Measurements from ENCODE around the gene ZNRF3. TPM values are rescaled to one million over a fixed set of nuclear protein-coding genes. Genes with fewer than 3 reads are reported as not detected.
A peak's percentile ranks its signal among the peaks of the same experiment; 100 is the strongest.

ZNRF3 gene
- total and polyA plus RNA-seq, 7 donors, result 0.23 to 13.6 (median 8.9) TPM

GRCh38 chr22:28967969-28968368, 84.6 kb downstream of the ZNRF3 start:
- no peaks in the 10 kb centered on the region for H3K27me3 ChIP-seq
- H3K27ac ChIP-seq, result no peak overlapping the region
- no peak for DNase-seq
- TF ChIP-seq POLR2A (IDR thresholded peaks at IDR 0.05), result no peak
- TF ChIP-seq, protein P1, sequence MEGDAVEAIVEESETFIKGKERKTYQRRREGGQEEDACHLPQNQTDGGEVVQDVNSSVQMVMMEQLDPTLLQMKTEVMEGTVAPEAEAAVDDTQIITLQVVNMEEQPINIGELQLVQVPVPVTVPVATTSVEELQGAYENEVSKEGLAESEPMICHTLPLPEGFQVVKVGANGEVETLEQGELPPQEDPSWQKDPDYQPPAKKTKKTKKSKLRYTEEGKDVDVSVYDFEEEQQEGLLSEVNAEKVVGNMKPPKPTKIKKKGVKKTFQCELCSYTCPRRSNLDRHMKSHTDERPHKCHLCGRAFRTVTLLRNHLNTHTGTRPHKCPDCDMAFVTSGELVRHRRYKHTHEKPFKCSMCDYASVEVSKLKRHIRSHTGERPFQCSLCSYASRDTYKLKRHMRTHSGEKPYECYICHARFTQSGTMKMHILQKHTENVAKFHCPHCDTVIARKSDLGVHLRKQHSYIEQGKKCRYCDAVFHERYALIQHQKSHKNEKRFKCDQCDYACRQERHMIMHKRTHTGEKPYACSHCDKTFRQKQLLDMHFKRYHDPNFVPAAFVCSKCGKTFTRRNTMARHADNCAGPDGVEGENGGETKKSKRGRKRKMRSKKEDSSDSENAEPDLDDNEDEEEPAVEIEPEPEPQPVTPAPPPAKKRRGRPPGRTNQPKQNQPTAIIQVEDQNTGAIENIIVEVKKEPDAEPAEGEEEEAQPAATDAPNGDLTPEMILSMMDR (IDR thresholded peaks at IDR 0.05), result no peak
- TF ChIP-seq POLR2AphosphoS5 (IDR thresholded peaks at IDR 0.05), result no peak
- no peak for TF ChIP-seq EP300 (IDR thresholded peaks at IDR 0.05)
- H3K4me1 ChIP-seq, result peaks cover 0 to 7% (median 6%) of the 10 kb centered on the region in 4 donors
- no peaks in the 10 kb centered on the region for H3K9me3 ChIP-seq
- intact Hi-C loops (cut with DNase I), result no loop called here
- no peak overlapping the region for H3K4me3 ChIP-seq
- no peaks in the 10 kb centered on the region for H3K36me3 ChIP-seq

DNA sequence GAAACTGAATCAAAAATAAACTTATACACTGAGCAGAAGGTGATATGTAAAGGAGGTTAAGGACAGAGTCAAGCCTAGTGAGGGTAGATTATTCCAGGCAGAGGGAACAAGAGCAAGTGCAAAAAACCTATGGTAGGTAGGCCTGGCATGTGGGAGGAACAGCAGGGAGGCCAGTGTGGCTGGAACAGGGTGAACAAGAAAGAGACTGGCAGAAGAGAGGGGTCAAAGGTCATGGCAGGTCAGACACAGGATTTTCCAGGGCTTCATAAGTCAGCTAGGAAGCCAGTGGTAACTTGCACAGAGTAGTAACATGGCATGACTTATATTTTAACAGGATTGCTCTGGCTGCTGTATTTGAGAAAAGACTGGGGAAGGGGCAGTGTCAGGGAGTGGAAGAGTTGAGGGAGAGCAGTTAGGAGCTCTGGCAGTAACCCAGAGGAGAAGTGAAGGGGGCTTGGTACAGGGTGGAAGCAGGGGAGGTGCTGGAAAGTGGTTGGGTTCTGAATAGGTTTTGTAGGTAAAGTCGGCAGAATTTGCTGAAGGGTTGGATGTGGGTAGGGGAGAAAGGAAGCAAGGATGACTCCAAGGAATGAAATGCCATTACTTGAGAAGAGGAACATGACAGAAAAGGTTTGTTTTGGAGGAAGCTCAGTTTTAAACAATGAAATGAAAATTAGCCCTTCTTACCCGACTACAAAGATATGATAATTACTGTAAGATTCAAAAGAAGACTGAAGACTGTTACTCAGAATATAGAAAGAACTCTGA, 86.2 kb downstream of the ZNRF3 start:
- Histone ChIP-seq H3K4me1 (peaks cover 0 to 6% (median 5%) of the 10 kb centered on the region in 4 donors), H3K27ac (no peak overlapping the region), H3K4me3 (no peak overlapping the region), H3K27me3 (no peaks in the 10 kb centered on the region), H3K36me3 (no peaks in the 10 kb centered on the region), H3K9me3 (no peaks in the 10 kb centered on the region)
- intact Hi-C loops (cut with DNase I), result no loop called here
- no peak for DNase-seq
- TF ChIP-seq POLR2AphosphoS5 (IDR thresholded peaks at IDR 0.05), result no peak
- TF ChIP-seq, protein P1 (IDR thresholded peaks at IDR 0.05), result no peak
- TF ChIP-seq POLR2A (IDR thresholded peaks at IDR 0.05), result no peak
- TF ChIP-seq EP300 (IDR thresholded peaks at IDR 0.05), result no peak
- 90 to 91% methylated on average over 2 of the region's 2 CpGs for WGBS, 2 donors

DNA sequence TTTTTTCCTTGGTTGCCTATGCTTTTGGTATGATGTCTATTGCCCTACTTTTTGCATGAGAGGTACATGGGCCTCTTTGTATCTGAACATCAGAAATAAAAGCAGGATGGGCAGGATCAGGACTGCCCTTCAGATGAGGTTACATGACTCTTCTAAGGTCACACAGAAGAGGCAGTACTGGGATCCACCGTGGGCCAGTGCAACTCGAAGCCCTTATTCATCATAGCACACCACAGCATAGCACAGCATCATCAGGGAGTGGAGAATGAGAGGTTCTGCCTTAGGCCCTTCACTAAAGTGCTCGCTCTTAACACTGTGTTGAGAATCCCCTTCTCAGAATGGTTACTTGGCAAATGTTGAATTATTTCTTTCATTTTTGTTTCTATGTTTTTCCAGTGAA, 90.0 kb downstream of the ZNRF3 start:
- DNase-seq, result no peak
- no peaks in the 10 kb centered on the region for H3K27me3 ChIP-seq
- no peaks in the 10 kb centered on the region for H3K36me3 ChIP-seq
- 93 to 94% methylated on average over 3 of the region's 3 CpGs for WGBS, 2 donors
- intact Hi-C loops (cut with DNase I), result no loop called here
- H3K4me1 ChIP-seq, result peaks cover 0 to 19% (median 17%) of the 10 kb centered on the region in 4 donors
- TF ChIP-seq POLR2AphosphoS5 (IDR thresholded peaks at IDR 0.05) (no peak), POLR2A (IDR thresholded peaks at IDR 0.05) (no peak), EP300 (IDR thresholded peaks at IDR 0.05) (no peak)
- TF ChIP-seq, protein P1 (IDR thresholded peaks at IDR 0.05), result no peak
- no peak overlapping the region for H3K27ac ChIP-seq
- no peak overlapping the region for H3K4me3 ChIP-seq
- H3K9me3 ChIP-seq, result no peaks in the 10 kb centered on the region

DNA sequence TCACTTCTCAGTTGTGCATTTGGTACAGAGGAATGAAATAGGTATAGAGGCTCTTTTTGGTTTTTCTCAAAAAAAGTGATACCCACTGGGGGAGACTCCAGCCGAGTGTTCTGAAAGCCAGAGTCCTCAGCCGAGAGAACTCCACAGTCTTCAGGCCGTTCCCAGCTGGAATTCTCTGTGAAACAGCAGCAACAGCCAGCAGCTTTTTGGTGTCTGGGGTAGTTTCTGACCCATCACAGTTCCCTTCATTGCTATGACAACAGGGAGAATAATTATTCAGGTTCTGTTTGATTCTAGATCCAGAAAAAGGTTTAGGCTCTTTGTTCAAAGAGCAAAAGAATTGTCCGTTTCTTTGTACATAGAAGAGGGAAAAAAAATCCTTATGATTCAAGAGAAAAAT, 93.7 kb downstream of the ZNRF3 start:
- no peak for TF ChIP-seq EP300 (IDR thresholded peaks at IDR 0.05)
- TF ChIP-seq POLR2A (IDR thresholded peaks at IDR 0.05), result no peak
- TF ChIP-seq, protein P1 (IDR thresholded peaks at IDR 0.05), result no peak
- TF ChIP-seq POLR2AphosphoS5 (IDR thresholded peaks at IDR 0.05), result no peak
- 68 to 78% methylated on average over 4 of the region's 4 CpGs for WGBS, 2 donors
- Histone ChIP-seq H3K4me3 (peak overlapping the region in 1 of 4 donors; percentile 23), H3K4me1 (peaks cover 0 to 24% (median 21%) of the 10 kb centered on the region in 4 donors), H3K36me3 (no peaks in the 10 kb centered on the region), H3K9me3 (no peaks in the 10 kb centered on the region), H3K27ac (peak overlapping the region in 2 of 4 donors; percentile 5 to 11), H3K27me3 (no peaks in the 10 kb centered on the region)
- DNase-seq, result no peak
- intact Hi-C loops (cut with DNase I), result no loop called here
